KMS-11 (cell line): Measurements from ENCODE around the gene GOLGA8N.
"Not testable (repeated sequence)": the region's sequence is repeated elsewhere in the genome, so short reads cannot be mapped to it uniquely, and the experiment has no call there.

Experiments
- H2AFZ ChIP-seq: fragments of 200-600 bp; sonication (generic); 2 replicates; pipeline ENCODE4 v1.6.1; 2016; ENCODE audit warnings: antibody characterized with exemption, mixed run types, low read depth
- H3K27ac ChIP-seq: fragments of 200-600 bp; sonication (generic); 2 replicates; pipeline ENCODE4 v1.6.1; 2016; ENCODE audit warnings: mild to moderate bottlenecking, mixed run types
- H3K27me3 ChIP-seq: fragments of 200-600 bp; sonication (generic); 2 replicates; pipeline ENCODE4 v1.6.1; 2017; ENCODE audit warnings: mild to moderate bottlenecking, low read depth, mixed run types, moderate library complexity; ENCODE audit not compliant: insufficient read depth
- H3K36me3 ChIP-seq: fragments of 200-600 bp; sonication (generic); 2 replicates; pipeline ENCODE4 v1.6.1; 2017; ENCODE audit warnings: mild to moderate bottlenecking, mixed run types; ENCODE audit not compliant: insufficient read depth
- H3K4me1 ChIP-seq: fragments of 200-600 bp; sonication (generic); 2 replicates; pipeline ENCODE4 v1.6.1; 2016; ENCODE audit warnings: mild to moderate bottlenecking, low read depth, mixed run types; ENCODE audit not compliant: poor library complexity, severe bottlenecking
- H3K4me2 ChIP-seq: fragments of 200-600 bp; sonication (generic); 2 replicates; pipeline ENCODE4 v1.7.0; 2016; ENCODE audit warnings: mild to moderate bottlenecking, mixed run types
- H3K4me3 ChIP-seq: fragments of 200-600 bp; sonication (generic); IDR thresholded peaks from 2 replicates; pipeline ENCODE4 v1.6.1; 2017; ENCODE audit warnings: low read depth, low read length, mixed read lengths; ENCODE audit not compliant: insufficient read depth
- H3K79me2 ChIP-seq: fragments of 200-600 bp; sonication (generic); 2 replicates; pipeline ENCODE4 v1.6.1; 2016; ENCODE audit warnings: low read depth, mixed run types; ENCODE audit not compliant: insufficient read depth
- H3K9ac ChIP-seq: fragments of 200-600 bp; sonication (generic); 2 replicates; pipeline ENCODE4 v1.6.1; 2016; ENCODE audit warnings: mild to moderate bottlenecking, mixed run types
- H4K20me1 ChIP-seq: fragments of 200-600 bp; sonication (generic); 2 replicates; pipeline ENCODE4 v1.6.1; 2016; ENCODE audit warnings: mild to moderate bottlenecking, mixed run types; ENCODE audit not compliant: insufficient read depth
- CTCF ChIP-seq: fragments of 200-600 bp; sonication (generic); conservative IDR thresholded peaks from 2 replicates; pipeline ENCODE4 v1.6.1; 2017; ENCODE audit warnings: low read depth, mild to moderate bottlenecking, antibody characterized with exemption, low read length, moderate library complexity, mixed read lengths

GOLGA8N gene

GRCh38 chr15:32615051-32615870 is 22.0 kb downstream of the GOLGA8N start, which contains the start of gene ARHGAP11A:
TSS of gene ARHGAP11A (plus strand) at chr15:32615504. CDS start at chr15:32616212, 708 bp downstream.
- peak within 1 kb of the TSS; percentile 82 for H3K9ac ChIP-seq
- H3K4me2 ChIP-seq: peak within 1 kb of the TSS; percentile 76; the same call in 1 of the 2 replicates
- H3K4me1 ChIP-seq: peaks cover 20% of the 10 kb centered on the region
- H3K4me3 ChIP-seq, H4K20me1 ChIP-seq, H3K27me3 ChIP-seq, H3K36me3 ChIP-seq: not testable (repeated sequence)
- H3K27ac ChIP-seq: peak within 1 kb of the TSS; percentile 85
- peaks cover 45% of the 10 kb centered on the region for H3K79me2 ChIP-seq
- H2AFZ ChIP-seq: peak within 1 kb of the TSS; percentile 66

DNA sequence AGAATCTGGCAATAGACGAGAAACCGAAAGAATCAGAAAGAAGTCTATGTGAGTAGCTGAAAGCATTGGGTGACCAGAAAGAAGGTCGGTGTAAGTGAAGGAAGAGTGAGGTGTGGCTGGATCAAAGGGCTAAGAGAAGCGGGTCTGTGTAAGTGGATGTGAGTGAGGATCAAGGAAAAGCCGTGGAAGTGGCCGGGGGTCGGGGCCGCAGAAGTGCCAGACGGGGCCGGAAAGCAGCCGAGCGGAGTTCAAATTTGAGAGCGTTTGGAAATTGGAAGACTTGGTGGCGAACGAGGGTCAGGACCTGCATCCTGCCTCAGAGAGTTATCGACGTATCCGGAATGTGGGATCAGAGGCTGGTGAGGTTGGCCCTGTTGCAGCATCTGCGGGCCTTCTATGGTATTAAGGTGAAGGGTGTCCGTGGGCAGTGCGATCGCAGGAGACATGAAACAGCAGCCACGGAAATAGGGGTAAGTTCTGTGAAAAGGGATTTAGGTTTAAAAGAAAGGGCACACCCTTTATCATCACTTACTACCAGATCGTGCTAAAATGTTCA is 22.7 kb downstream of the GOLGA8N start:
- peak overlapping the region; percentile 76; the same call in 1 of the 2 replicates for H3K4me2 ChIP-seq
- not testable (repeated sequence) for H3K36me3 ChIP-seq, H3K4me3 ChIP-seq, H3K27me3 ChIP-seq, H4K20me1 ChIP-seq
- H3K27ac ChIP-seq: peak overlapping the region; percentile 85
- H2AFZ ChIP-seq: peak overlapping the region; percentile 66
- peak overlapping the region; percentile 82 for H3K9ac ChIP-seq
- peaks cover 49% of the 10 kb centered on the region for H3K79me2 ChIP-seq
- H3K4me1 ChIP-seq: peaks cover 20% of the 10 kb centered on the region

- no peak for TF ChIP-seq CTCF
- Histone ChIP-seq H3K27me3 (no peaks in the 10 kb centered on the region), H3K4me3 (no peak overlapping the region), H2AFZ (no peak overlapping the region), H3K4me1 (no peaks in the 10 kb centered on the region), H4K20me1 (no peaks in the 10 kb centered on the region), H3K36me3 (peaks cover 16% of the 10 kb centered on the region; the same call in 1 of the 2 replicates), H3K9ac (no peak overlapping the region), H3K27ac (no peak overlapping the region), H3K79me2 (no peaks in the 10 kb centered on the region), H3K4me2 (no peak overlapping the region)
These were observed 43.2 kb downstream of the GOLGA8N start for GRCh38 chr15:32636410-32636809.

- no peaks in the 10 kb centered on the region for H3K4me1 ChIP-seq
- no peaks in the 10 kb centered on the region for H4K20me1 ChIP-seq
- no peak overlapping the region for H3K4me2 ChIP-seq
- no peak overlapping the region for H2AFZ ChIP-seq
- H3K27ac ChIP-seq: no peak overlapping the region
- H3K27me3 ChIP-seq: no peaks in the 10 kb centered on the region
- no peak overlapping the region for H3K4me3 ChIP-seq
- no peak for TF ChIP-seq CTCF
- H3K9ac ChIP-seq: no peak overlapping the region
- H3K36me3 ChIP-seq: peaks cover 16% of the 10 kb centered on the region; the same call in 1 of the 2 replicates
- H3K79me2 ChIP-seq: no peaks in the 10 kb centered on the region
These were observed 43.8 kb downstream of the GOLGA8N start for GRCh38 chr15:32636908-32637567.

DNA sequence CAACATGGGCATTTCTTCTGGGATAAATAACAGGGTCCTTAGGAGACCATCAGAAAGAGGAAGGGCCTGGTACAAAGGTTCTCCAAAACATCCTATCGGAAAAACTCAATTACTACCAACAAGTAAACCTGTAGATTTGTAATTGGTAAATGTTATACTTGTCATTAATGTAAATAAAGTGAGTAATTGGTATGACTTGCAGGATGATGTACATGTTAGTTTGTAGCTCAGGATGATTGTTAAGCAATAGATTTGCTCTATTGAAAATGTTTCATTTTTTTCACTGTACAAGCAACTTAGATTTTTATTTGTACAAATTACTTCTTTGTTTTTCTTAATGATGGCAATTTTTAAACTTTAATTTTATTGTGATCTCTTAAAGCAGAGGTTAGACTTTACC is 44.4 kb downstream of the GOLGA8N start:
- TF ChIP-seq CTCF: no peak
- no peaks in the 10 kb centered on the region for H3K4me1 ChIP-seq
- H3K79me2 ChIP-seq: no peaks in the 10 kb centered on the region
- H3K27ac ChIP-seq: no peak overlapping the region
- H3K9ac ChIP-seq: no peak overlapping the region
- no peak overlapping the region for H2AFZ ChIP-seq
- H3K27me3 ChIP-seq: no peaks in the 10 kb centered on the region
- H3K36me3 ChIP-seq: peaks cover 16% of the 10 kb centered on the region; the same call in 1 of the 2 replicates
- H3K4me2 ChIP-seq: no peak overlapping the region
- no peak overlapping the region for H3K4me3 ChIP-seq
- no peaks in the 10 kb centered on the region for H4K20me1 ChIP-seq
